H1 (cell line): ENCODE data around the gene FGFR2.

Source experiments
- ATF2 ChIP-seq: IDR thresholded peaks from 2 replicates; pipeline ENCODE4 v1.6.1; 2012; ENCODE audit warnings: low read length, inconsistent platforms
- BRCA1 ChIP-seq: IDR thresholded peaks from 2 replicates; pipeline ENCODE4 v1.6.1; 2012; ENCODE audit warnings: low read depth, low read length, improper control_type of control experiment
- CEBPB ChIP-seq: IDR thresholded peaks from 2 replicates; pipeline ENCODE4 v1.6.1; 2012; ENCODE audit warnings: low read depth, low read length
- CHD7 ChIP-seq: fragments of 300-600 bp; sonication (generic); IDR thresholded peaks from 2 replicates; pipeline ENCODE4 v1.7.1; 2012; ENCODE audit warnings: low read length, moderate library complexity, mild to moderate bottlenecking, inconsistent platforms; ENCODE audit not compliant: insufficient replicate concordance
- EZH2 ChIP-seq: fragments of 200-600 bp; sonication (generic); IDR thresholded peaks from 2 replicates; pipeline ENCODE4 v1.7.1; 2012; ENCODE audit warnings: low read depth, mild to moderate bottlenecking, moderate library complexity, low read length, inconsistent platforms; ENCODE audit not compliant: severe bottlenecking
- GABPA ChIP-seq: IDR thresholded peaks from 2 replicates; pipeline ENCODE4 v1.6.1; 2011; ENCODE audit warnings: mild to moderate bottlenecking, low read length, moderate library complexity, borderline replicate concordance; ENCODE audit not compliant: insufficient read depth
- POLR2A ChIP-seq, 2 experiments: IDR thresholded peaks; 1 replicate in 1 of 2; 2 replicates in 1 of 2; pipeline ENCODE4 v1.6.1; 2011; ENCODE audit warnings: low read depth in 2 of 2, low read length in 2 of 2, mild to moderate bottlenecking in 2 of 2; ENCODE audit errors: control extremely low read depth in 1 of 2
- POLR2AphosphoS5 ChIP-seq: IDR thresholded peaks from 2 replicates; pipeline ENCODE4 v1.6.1; 2011; ENCODE audit warnings: low read depth, low read length
- SAP30 ChIP-seq: fragments of 300-600 bp; sonication (generic); IDR thresholded peaks from 2 replicates; pipeline ENCODE4 v1.7.1; 2012; ENCODE audit warnings: low read length, moderate library complexity, mild to moderate bottlenecking, inconsistent platforms; ENCODE audit not compliant: insufficient read depth, insufficient replicate concordance
- SIRT6 ChIP-seq: IDR thresholded peaks from one replicate; pipeline ENCODE4 v1.7.1; 2012; ENCODE audit warnings: low read length, inconsistent platforms
- SP2 ChIP-seq: IDR thresholded peaks from 2 replicates; pipeline ENCODE4 v1.6.1; 2012; ENCODE audit warnings: mild to moderate bottlenecking, low read length, inconsistent platforms
- TAF1 ChIP-seq: IDR thresholded peaks from 2 replicates; pipeline ENCODE4 v1.6.1; 2011; ENCODE audit warnings: mild to moderate bottlenecking, low read depth, low read length
- TCF12 ChIP-seq: IDR thresholded peaks from 2 replicates; pipeline ENCODE4 v1.6.1; 2011; ENCODE audit warnings: low read depth, mild to moderate bottlenecking, low read length
- TF ChIP-seq, protein P1 (sequence below), 3 experiments: IDR thresholded peaks; 1 replicate in 2 of 3; 2 replicates in 1 of 3; pipeline versions ENCODE4 v1.5.1 to v1.6.1; 2011; ENCODE audit warnings: low read length in 3 of 3, mild to moderate bottlenecking in 3 of 3, inconsistent platforms in 2 of 3, low read depth in 1 of 3, moderate library complexity in 1 of 3; ENCODE audit not compliant: insufficient read depth in 1 of 3; ENCODE audit errors: control extremely low read depth in 1 of 3

- TF ChIP-seq ATF2 (no peak), TAF1 (no peak), SP2 (no peak), SAP30 (no peak), EZH2 (no peak), CHD7 (no peak), GABPA (no peak), CEBPB (no peak), POLR2AphosphoS5 (no peak), POLR2A (IDR thresholded peaks at IDR 0.05; ENCODE audit: control extremely low read depth in 1 of 2, low read depth in 2 of 2, low read length in 2 of 2) (no peak), BRCA1 (no peak), TCF12 (no peak), SIRT6 (no peak)
- TF ChIP-seq, protein P1, sequence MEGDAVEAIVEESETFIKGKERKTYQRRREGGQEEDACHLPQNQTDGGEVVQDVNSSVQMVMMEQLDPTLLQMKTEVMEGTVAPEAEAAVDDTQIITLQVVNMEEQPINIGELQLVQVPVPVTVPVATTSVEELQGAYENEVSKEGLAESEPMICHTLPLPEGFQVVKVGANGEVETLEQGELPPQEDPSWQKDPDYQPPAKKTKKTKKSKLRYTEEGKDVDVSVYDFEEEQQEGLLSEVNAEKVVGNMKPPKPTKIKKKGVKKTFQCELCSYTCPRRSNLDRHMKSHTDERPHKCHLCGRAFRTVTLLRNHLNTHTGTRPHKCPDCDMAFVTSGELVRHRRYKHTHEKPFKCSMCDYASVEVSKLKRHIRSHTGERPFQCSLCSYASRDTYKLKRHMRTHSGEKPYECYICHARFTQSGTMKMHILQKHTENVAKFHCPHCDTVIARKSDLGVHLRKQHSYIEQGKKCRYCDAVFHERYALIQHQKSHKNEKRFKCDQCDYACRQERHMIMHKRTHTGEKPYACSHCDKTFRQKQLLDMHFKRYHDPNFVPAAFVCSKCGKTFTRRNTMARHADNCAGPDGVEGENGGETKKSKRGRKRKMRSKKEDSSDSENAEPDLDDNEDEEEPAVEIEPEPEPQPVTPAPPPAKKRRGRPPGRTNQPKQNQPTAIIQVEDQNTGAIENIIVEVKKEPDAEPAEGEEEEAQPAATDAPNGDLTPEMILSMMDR (IDR thresholded peaks at IDR 0.05; ENCODE audit: control extremely low read depth in 1 of 3, insufficient read depth in 1 of 3, low read depth in 1 of 3, low read length in 3 of 3): no peak
Measured at GRCh38 chr10:121615836-121616235, 17.6 kb upstream of the FGFR2 start.
